HepG2 (cell line): ENCODE measurements around the gene EFCAB13. TPM values are rescaled to one million over a fixed set of nuclear protein-coding genes. Genes with fewer than 3 reads are reported as not detected.

ENCODE experiments used
- CBX1 ChIP-seq: IDR thresholded peaks from one replicate; pipeline ENCODE4 v1.6.1; 2016; ENCODE audit warnings: antibody characterized with exemption, low read depth
- CEBPG ChIP-seq: IDR thresholded peaks from 2 replicates; pipeline ENCODE4 v1.6.1; 2016
- CHD4 ChIP-seq: fragments of 200-600 bp; sonication (generic); IDR thresholded peaks from 2 replicates; pipeline ENCODE4 v1.7.0; 2017; ENCODE audit warnings: mild to moderate bottlenecking, low read length, borderline replicate concordance
- HNRNPK ChIP-seq: fragments of 200-400 bp; formaldehyde crosslinking; IDR thresholded peaks from 2 replicates; pipeline ENCODE4 v1.6.1; 2018; ENCODE audit warnings: low read length, low read depth, moderate library complexity, mild to moderate bottlenecking; ENCODE audit not compliant: poor library complexity, severe bottlenecking
- JUND ChIP-seq: sonication (generic); formaldehyde crosslinking; IDR thresholded peaks from 2 replicates; pipeline ENCODE4 v1.8.0; 2022; ENCODE audit warnings: mild to moderate bottlenecking, missing genetic modification reagents
- KDM5A ChIP-seq: fragments of 200-600 bp; sonication (generic); IDR thresholded peaks from 2 replicates; pipeline ENCODE4 v1.7.0; 2018; ENCODE audit warnings: antibody characterized with exemption, mild to moderate bottlenecking, low read length, borderline replicate concordance
- MAFG ChIP-seq: sonication (generic); formaldehyde crosslinking; IDR thresholded peaks from 2 replicates; pipeline ENCODE4 v1.5.1; 2020; ENCODE audit warnings: mild to moderate bottlenecking, missing genetic modification reagents
- PRMT3 ChIP-seq: sonication (generic); formaldehyde crosslinking; IDR thresholded peaks from 2 replicates; pipeline ENCODE4 v1.8.1; 2022; ENCODE audit warnings: low read depth, mild to moderate bottlenecking, moderate library complexity, missing genetic modification reagents, borderline replicate concordance
- SNAPC5 ChIP-seq: sonication (generic); formaldehyde crosslinking; IDR thresholded peaks from 2 replicates; pipeline ENCODE4 v1.8.1; 2023; ENCODE audit warnings: mild to moderate bottlenecking, missing genetic modification reagents, borderline replicate concordance
- ZBTB20 ChIP-seq: sonication (generic); formaldehyde crosslinking; IDR thresholded peaks from 2 replicates; pipeline ENCODE4 v1.8.1; 2023; ENCODE audit warnings: missing genetic modification reagents, low read depth, mild to moderate bottlenecking, borderline replicate concordance
- ZC3H13 ChIP-seq: sonication (generic); formaldehyde crosslinking; IDR thresholded peaks from 2 replicates; pipeline ENCODE4 v1.8.1; 2023; ENCODE audit warnings: mild to moderate bottlenecking, missing genetic modification reagents, moderate library complexity
- ZEB1 ChIP-seq: IDR thresholded peaks from 2 replicates; pipeline ENCODE4 v1.6.1; 2012; ENCODE audit warnings: mild to moderate bottlenecking, low read depth, inconsistent platforms; ENCODE audit not compliant: insufficient replicate concordance
- ZNF20 ChIP-seq: sonication (generic); formaldehyde crosslinking; IDR thresholded peaks from 2 replicates; pipeline ENCODE4 v1.4.0; 2020; ENCODE audit warnings: mild to moderate bottlenecking, moderate library complexity, missing genetic modification reagents
- ZNF331 ChIP-seq: sonication (generic); formaldehyde crosslinking; IDR thresholded peaks from 2 replicates; pipeline ENCODE4 v1.4.0; 2020; ENCODE audit warnings: missing genetic modification reagents
- ZNF530 ChIP-seq: sonication (generic); formaldehyde crosslinking; IDR thresholded peaks from 2 replicates; pipeline ENCODE4 v1.5.0; 2020; ENCODE audit warnings: low read depth, mild to moderate bottlenecking, missing genetic modification reagents
- ZNF564 ChIP-seq: sonication (generic); formaldehyde crosslinking; IDR thresholded peaks from 2 replicates; pipeline ENCODE4 v1.8.1; 2023; ENCODE audit warnings: mild to moderate bottlenecking, missing genetic modification reagents
- ZNF614 ChIP-seq: IDR thresholded peaks from 2 replicates; pipeline ENCODE4 v1.6.1; 2018; ENCODE audit warnings: missing biosample characterization, missing genetic modification reagents, inconsistent platforms, borderline replicate concordance
- ZNF616 ChIP-seq: sonication (generic); formaldehyde crosslinking; IDR thresholded peaks from 2 replicates; pipeline ENCODE4 v1.5.0; 2020; ENCODE audit warnings: low read depth, mild to moderate bottlenecking, missing genetic modification reagents
- ZNF619 ChIP-seq: sonication (generic); formaldehyde crosslinking; IDR thresholded peaks from 2 replicates; pipeline ENCODE4 v1.4.0; 2020; ENCODE audit warnings: mild to moderate bottlenecking, missing genetic modification reagents
- ZNF749 ChIP-seq: sonication (generic); formaldehyde crosslinking; IDR thresholded peaks from 2 replicates; pipeline ENCODE4 v1.8.0; 2022; ENCODE audit warnings: mild to moderate bottlenecking, missing genetic modification reagents, moderate library complexity, borderline replicate concordance
- ZNF780A ChIP-seq: sonication (generic); formaldehyde crosslinking; IDR thresholded peaks from 2 replicates; pipeline ENCODE4 v1.8.0; 2022; ENCODE audit warnings: mild to moderate bottlenecking, missing genetic modification reagents, moderate library complexity
- ZNF781 ChIP-seq: sonication (generic); formaldehyde crosslinking; IDR thresholded peaks from 2 replicates; pipeline ENCODE4 v1.5.1; 2020; ENCODE audit warnings: borderline replicate concordance, mild to moderate bottlenecking, missing genetic modification reagents; ENCODE audit errors: not compliant biosample characterization
- polyA plus RNA-seq, 8 experiments: library from polyadenylated mRNA; depleted of rRNA in 3 of 8; stranded (reverse) in 7 of 8; unstranded in 1 of 8; fragments of >200 nt; fragmentation: Illumina TruSeq in 4 of 8; extraction: Trizol in 4 of 8; gene quantifications; 2 replicates each; pipeline versions ENCODE4 v1.2.1 to v1.2.3, GENCODE V29; 2011 to 2016; ENCODE audit warnings: low read depth in 4 of 8, missing spikeins in 1 of 8, mixed read lengths in 1 of 8; ENCODE audit not compliant: insufficient read depth in 1 of 8
- total RNA-seq, 5 experiments: library from RNA; depleted of rRNA; stranded (reverse); fragments of >200 nt; fragmentation: Illumina TruSeq; extraction: Trizol; gene quantifications; 2 replicates each; pipeline ENCODE4 v1.2.3, GENCODE V29; 2016; ENCODE audit warnings: low read depth in 1 of 5
- TF ChIP-seq, protein P1 (sequence below): sonication (generic); formaldehyde crosslinking; conservative IDR thresholded peaks from 2 replicates; pipeline ENCODE4 v1.4.0; 2020; ENCODE audit warnings: missing genetic modification reagents
- TF ChIP-seq, protein P2 (sequence below): sonication (generic); formaldehyde crosslinking; IDR thresholded peaks from 2 replicates; pipeline ENCODE4 v1.8.1; 2023; ENCODE audit warnings: mild to moderate bottlenecking, missing genetic modification reagents
- TF ChIP-seq, protein P3 (sequence below): sonication (generic); formaldehyde crosslinking; IDR thresholded peaks from 2 replicates; pipeline ENCODE4 v1.4.0; 2020; ENCODE audit warnings: missing genetic modification reagents

Gene EFCAB13
- total and polyA plus RNA-seq, 2 of the 13 experiments (the other 11 are each of a cell fraction or from before 2014, with no cell fraction given), result 0.22 to 0.71 TPM

- TF ChIP-seq KDM5A (no peak), JUND (CRISPR knock-in tag) (no peak), ZNF619 (CRISPR knock-in tag) (no peak), ZNF530 (no peak), ZEB1 (peak; percentile 48), ZNF331 (CRISPR knock-in tag) (no peak), ZNF781 (CRISPR knock-in tag) (peak; percentile 42), CBX1 (no peak), PRMT3 (CRISPR knock-in tag) (no peak), ZNF749 (CRISPR knock-in tag) (no peak), ZBTB20 (CRISPR knock-in tag) (no peak), HNRNPK (no peak), ZNF564 (CRISPR knock-in tag) (no peak), ZC3H13 (CRISPR knock-in tag) (0 out of 2 replicates have a peak, but pooled peaks have one; percentile 56), ZNF20 (no peak), MAFG (CRISPR knock-in tag) (no peak), ZNF780A (no peak), CEBPG (CRISPR knock-in tag) (peak; percentile 87), ZNF614 (CRISPR knock-in tag) (0 out of 2 replicates have a peak, but pooled peaks have one; percentile 86), CHD4 (no peak), ZNF616 (CRISPR knock-in tag) (no peak), SNAPC5 (CRISPR knock-in tag) (no peak)
- TF ChIP-seq, protein P1, sequence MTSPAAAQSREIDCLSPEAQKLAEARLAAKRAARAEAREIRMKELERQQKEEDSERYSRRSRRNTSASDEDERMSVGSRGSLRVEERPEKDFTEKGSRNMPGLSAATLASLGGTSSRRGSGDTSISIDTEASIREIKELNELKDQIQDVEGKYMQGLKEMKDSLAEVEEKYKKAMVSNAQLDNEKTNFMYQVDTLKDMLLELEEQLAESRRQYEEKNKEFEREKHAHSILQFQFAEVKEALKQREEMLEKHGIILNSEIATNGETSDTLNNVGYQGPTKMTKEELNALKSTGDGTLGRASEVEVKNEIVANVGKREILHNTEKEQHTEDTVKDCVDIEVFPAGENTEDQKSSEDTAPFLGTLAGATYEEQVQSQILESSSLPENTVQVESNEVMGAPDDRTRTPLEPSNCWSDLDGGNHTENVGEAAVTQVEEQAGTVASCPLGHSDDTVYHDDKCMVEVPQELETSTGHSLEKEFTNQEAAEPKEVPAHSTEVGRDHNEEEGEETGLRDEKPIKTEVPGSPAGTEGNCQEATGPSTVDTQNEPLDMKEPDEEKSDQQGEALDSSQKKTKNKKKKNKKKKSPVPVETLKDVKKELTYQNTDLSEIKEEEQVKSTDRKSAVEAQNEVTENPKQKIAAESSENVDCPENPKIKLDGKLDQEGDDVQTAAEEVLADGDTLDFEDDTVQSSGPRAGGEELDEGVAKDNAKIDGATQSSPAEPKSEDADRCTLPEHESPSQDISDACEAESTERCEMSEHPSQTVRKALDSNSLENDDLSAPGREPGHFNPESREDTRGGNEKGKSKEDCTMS (CRISPR knock-in tag), result no peak
- TF ChIP-seq, protein P2, sequence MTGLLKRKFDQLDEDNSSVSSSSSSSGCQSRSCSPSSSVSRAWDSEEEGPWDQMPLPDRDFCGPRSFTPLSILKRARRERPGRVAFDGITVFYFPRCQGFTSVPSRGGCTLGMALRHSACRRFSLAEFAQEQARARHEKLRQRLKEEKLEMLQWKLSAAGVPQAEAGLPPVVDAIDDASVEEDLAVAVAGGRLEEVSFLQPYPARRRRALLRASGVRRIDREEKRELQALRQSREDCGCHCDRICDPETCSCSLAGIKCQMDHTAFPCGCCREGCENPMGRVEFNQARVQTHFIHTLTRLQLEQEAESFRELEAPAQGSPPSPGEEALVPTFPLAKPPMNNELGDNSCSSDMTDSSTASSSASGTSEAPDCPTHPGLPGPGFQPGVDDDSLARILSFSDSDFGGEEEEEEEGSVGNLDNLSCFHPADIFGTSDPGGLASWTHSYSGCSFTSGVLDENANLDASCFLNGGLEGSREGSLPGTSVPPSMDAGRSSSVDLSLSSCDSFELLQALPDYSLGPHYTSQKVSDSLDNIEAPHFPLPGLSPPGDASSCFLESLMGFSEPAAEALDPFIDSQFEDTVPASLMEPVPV, result no peak
- TF ChIP-seq, protein P3, sequence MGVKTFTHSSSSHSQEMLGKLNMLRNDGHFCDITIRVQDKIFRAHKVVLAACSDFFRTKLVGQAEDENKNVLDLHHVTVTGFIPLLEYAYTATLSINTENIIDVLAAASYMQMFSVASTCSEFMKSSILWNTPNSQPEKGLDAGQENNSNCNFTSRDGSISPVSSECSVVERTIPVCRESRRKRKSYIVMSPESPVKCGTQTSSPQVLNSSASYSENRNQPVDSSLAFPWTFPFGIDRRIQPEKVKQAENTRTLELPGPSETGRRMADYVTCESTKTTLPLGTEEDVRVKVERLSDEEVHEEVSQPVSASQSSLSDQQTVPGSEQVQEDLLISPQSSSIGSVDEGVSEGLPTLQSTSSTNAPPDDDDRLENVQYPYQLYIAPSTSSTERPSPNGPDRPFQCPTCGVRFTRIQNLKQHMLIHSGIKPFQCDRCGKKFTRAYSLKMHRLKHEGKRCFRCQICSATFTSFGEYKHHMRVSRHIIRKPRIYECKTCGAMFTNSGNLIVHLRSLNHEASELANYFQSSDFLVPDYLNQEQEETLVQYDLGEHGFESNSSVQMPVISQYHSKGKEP (CRISPR knock-in tag), result no peak
These were observed 32.4 kb upstream of the EFCAB13 start (continued) for GRCh38 chr17:47291242-47291873.
